NCI-H128 (cell line): ENCODE results near the gene AFF3.
A peak's percentile ranks its signal among the peaks of the same experiment; 100 is the strongest.

Experiments used
- DNase-seq: peaks from one replicate; lab custom pipeline; 2025; ENCODE audit not compliant: unreplicated experiment; lab: John Stamatoyannopoulos, UW

The AFF3 gene

DNA sequence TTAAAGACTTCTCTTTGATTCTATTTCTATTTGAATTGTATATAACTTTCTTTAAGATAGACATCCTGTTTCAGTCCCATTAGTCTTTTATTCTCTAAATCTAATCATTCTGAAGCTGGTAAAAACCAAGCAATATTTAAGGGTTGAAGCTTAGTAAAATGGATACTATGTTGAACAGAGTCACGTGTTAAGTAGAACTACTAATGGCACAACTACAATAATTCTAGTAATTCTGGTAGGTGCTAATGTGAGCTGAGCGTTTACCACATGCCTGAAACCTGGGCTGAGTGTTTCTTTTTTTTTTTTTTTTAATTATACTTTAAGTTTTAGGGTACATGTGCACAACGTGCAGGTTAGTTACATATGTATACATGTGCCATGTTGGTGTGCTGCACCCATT lies 8.9 kb upstream of the AFF3 start:
- DNase-seq, result no peak

DNA sequence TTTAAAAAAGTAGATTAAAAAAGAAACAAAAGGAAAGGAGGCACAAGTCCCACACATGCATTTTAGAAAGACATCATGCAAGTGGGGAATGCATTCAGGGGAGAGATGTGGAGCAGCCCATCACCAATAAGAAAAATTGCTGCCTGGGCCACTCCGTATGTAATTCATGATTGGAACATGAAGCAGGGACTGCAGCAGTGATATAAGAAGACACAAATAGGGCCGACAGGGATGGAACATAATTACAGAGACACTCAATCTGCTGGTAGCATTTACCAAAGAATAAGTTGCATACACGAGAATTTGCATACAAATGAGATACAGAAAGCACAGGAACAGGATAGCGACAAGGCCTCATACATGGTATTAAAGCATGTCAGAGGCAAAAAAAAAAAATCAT lies 6.5 kb upstream of the AFF3 start:
- no peak for DNase-seq

DNA sequence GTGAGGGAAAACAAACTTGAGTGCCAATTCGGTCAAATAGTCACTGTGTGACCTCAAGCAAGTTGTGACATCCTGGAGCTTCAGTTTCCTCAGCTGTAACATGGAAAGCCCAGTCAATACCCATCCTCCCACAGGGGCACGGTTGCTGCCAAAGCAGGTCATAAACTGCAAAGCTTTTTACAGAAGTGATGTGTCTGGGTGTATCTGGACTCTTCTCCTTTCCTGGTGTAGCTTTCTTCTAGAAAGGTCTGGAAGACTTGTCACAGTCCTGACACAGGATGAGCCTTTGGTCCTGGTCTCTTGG lies 4.2 kb upstream of the AFF3 start:
- DNase-seq, result no peak

GRCh38 chr2:100145893-100146656 lies 3.7 kb upstream of the AFF3 start:
- DNase-seq, result no peak

DNA sequence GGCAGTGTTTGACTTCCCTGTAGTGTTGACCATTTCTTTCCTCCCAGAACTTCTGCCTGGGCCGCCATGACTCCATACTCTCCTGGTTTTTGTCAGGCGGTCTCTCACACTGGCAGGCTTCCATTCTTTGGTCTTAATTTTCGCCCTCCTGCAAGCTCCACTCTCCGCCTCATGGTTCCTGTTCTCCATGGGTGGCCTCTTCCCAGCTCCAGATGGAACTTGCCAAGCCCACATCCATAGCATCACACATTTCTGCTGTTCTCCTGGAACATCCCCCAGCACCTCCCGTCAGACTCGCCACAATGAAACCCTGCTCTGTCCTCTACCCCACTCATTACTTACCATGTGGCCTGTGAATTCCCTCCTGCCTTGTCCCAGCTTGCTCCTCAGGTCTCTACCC lies 896 bp upstream of the AFF3 start:
- no peak for DNase-seq

GRCh38 chr2:100141906-100142305 lies 484 bp downstream of the AFF3 start:
- DNase-seq, result no peak

- no peak for DNase-seq
Measured at GRCh38 chr2:100140582-100140981, 1.8 kb downstream of the AFF3 start.

GRCh38 chr2:100137866-100138570 lies 4.4 kb downstream of the AFF3 start:
- no peak for DNase-seq

DNA sequence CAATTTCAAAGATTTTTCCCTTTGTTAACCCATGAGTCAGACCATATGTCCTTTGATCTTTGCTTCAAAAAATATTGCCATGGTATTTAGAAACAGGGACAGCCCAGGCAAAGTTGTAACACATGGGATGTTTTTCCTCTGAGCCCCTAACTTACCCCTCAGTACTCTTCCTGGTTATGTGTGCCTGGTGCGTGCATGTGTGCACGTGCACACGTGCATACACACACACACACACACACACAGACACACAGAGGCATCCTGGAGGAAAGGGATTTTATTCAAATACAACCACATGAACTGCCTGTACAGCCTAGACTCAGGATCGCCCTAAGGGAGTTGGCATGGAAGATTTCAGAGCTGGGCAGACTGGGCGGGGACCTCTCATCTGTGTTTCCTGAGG lies 5.1 kb downstream of the AFF3 start:
- DNase-seq, result no peak

GRCh38 chr2:100136310-100136709 lies 6.1 kb downstream of the AFF3 start:
- no peak for DNase-seq

GRCh38 chr2:100135415-100135814 lies 7.0 kb downstream of the AFF3 start:
- no peak for DNase-seq

GRCh38 chr2:100130595-100131391 lies 11.6 kb downstream of the AFF3 start:
- no peak for DNase-seq

- no peak for DNase-seq
Measured at GRCh38 chr2:100126897-100127401, 15.4 kb downstream of the AFF3 start.

- DNase-seq, result peak; percentile 63
Measured at GRCh38 chr2:100126201-100126600, 16.2 kb downstream of the AFF3 start.

- DNase-seq, result no peak
Measured at GRCh38 chr2:100125626-100126025, 16.8 kb downstream of the AFF3 start.

DNA sequence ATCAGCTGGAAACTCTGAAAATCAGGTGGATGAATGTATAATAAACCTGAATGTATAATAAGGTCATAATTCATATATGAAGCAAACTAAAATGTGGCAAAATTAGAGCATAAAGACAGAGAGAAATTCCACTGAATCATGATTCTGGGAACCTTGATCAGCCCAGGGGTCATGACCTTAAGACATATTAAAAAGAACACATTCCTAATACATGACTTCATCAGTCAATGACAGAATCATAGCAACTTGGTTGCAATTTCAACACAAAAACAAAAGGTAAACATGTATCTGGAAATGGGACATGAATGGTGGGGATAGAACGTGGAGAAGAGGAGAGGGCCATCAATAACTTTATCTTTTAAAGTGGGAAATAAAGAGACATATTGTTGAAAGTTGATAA lies 17.6 kb downstream of the AFF3 start:
- DNase-seq, result no peak

DNA sequence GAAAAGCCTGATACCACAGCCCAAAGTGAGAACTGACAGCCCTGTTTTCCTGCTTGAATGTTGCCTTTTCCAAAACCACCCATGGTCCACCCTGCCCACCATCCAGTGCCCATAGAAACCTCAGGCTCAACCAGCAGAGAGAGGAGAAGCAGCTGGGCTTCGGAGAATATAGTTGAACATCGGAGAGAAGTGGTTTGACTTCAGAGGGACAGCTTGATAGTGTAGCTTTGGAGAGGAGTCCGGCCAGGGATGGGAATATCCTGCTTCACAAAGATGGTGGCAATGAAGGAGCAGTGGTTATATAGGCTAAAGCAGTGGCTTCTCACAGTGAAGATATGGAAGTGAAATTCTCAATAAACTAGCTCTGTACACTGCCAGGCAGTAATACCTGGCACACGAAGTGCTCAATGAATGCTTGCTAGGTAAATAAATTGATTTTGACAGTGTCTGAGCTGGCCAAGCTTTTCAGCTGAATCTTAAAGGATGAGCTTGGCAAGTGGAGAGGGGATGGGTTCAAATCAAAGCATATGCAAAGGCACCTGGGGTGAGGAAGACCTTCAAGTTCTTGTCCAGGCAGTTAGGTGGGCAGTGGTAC lies 21.2 kb downstream of the AFF3 start:
- no peak for DNase-seq

- no peak for DNase-seq
Measured at GRCh38 chr2:100119235-100119634, 23.2 kb downstream of the AFF3 start.

DNA sequence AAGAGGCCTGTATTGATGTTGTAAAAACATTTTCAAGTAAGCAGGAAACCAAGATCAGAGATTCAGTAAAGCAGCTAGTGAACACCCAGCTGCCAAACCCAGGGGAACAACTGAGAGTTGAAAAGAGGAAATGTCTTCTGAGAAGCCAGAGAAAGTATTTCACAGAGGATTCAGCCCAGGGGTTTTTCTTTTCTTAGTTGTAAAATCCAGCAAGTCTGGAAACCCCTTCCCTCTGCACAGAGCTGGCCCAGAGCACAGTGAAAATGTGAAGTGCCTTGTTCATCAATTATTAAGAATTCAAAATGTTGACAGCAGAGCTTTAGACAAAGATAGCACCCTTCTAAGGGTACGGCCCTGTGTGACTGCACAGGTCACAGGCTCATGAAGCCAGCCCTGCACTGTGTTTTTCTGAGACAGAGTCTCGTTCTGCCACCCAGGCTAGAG lies 28.4 kb downstream of the AFF3 start:
- no peak for DNase-seq

DNA sequence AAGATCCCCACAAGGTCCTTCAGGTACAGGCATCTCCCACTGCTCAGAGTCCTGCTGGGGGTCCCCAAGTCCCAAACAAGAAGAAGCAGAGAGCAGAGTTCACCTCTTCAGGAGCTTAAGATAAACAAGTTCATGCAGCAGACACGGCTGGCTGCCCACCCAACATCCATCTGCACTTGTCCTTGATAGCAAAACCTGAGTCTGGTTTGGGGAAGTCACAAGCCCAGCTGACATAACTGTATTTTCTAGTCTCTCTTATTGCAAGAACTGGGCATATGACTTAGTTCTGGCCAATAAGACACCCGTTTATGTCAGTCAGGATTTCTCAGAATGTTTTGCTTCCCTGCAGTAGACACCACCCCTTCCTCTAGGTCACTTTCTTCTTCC lies 31.8 kb downstream of the AFF3 start:
- DNase-seq, result no peak

GRCh38 chr2:100109986-100110613 lies 32.3 kb downstream of the AFF3 start:
- no peak for DNase-seq
